Stimulated activated CD4-positive, alpha-beta T cell treated with anti-CD3 and anti-CD28 coated beads, Interleukin-12 subunit alpha, Interleukin-12 subunit beta, amount 100 ng/mL, for 48 hours (primary cell): Measurements from ENCODE around the gene UBE2S.
"Not testable (repeated sequence)": the region's sequence is repeated elsewhere in the genome, so short reads cannot be mapped to it uniquely, and the experiment has no call there.

Experiments
- DNase-seq, 3 donors: peaks; one replicate each; pipeline ENCODE4 v3.0.0-alpha.2; 2020; ENCODE audit warnings: low read depth in 2 of 3, low spot score in 1 of 3

The UBE2S gene

GRCh38 chr19:55440411-55441105, 33.0 kb upstream of the UBE2S start:
- DNase-seq, result no peak

GRCh38 chr19:55439052-55439451, 31.5 kb upstream of the UBE2S start:
- no peak for DNase-seq

GRCh38 chr19:55437410-55437809, 29.8 kb upstream of the UBE2S start:
- no peak for DNase-seq

GRCh38 chr19:55436847-55437246, 29.3 kb upstream of the UBE2S start:
- DNase-seq, result no peak

- no peak for DNase-seq
Observed at GRCh38 chr19:55435020-55435419, 27.4 kb upstream of the UBE2S start.

GRCh38 chr19:55434356-55434919, 26.9 kb upstream of the UBE2S start:
- DNase-seq, result no peak

- DNase-seq, result no peak
Observed at GRCh38 chr19:55433292-55433691, 25.7 kb upstream of the UBE2S start.

- DNase-seq, result no peak
Observed at GRCh38 chr19:55432241-55432959, 24.8 kb upstream of the UBE2S start.

- no peak for DNase-seq
Observed at GRCh38 chr19:55431183-55431582, 23.6 kb upstream of the UBE2S start.

GRCh38 chr19:55426042-55426441, 18.5 kb upstream of the UBE2S start:
- DNase-seq, result no peak

GRCh38 chr19:55424518-55424917, 16.9 kb upstream of the UBE2S start:
- DNase-seq, result no peak

- DNase-seq, result no peak
Observed at GRCh38 chr19:55423225-55424005, 15.8 kb upstream of the UBE2S start.

GRCh38 chr19:55421281-55421680, 13.7 kb upstream of the UBE2S start:
- not testable (repeated sequence) for DNase-seq

GRCh38 chr19:55419624-55420236, 12.1 kb upstream of the UBE2S start:
- DNase-seq, result no peak

- no peak for DNase-seq
Observed at GRCh38 chr19:55419103-55419502, 11.5 kb upstream of the UBE2S start.

GRCh38 chr19:55418185-55418584, 10.6 kb upstream of the UBE2S start:
- peak in 2 of 3 donors; percentile 38 to 55 for DNase-seq

- no peak for DNase-seq
Observed at GRCh38 chr19:55410168-55410567, 2.6 kb upstream of the UBE2S start.

GRCh38 chr19:55409179-55409578, 1.6 kb upstream of the UBE2S start:
- not testable (repeated sequence) for DNase-seq

- DNase-seq, result no peak
Observed at GRCh38 chr19:55408533-55408872, 915 bp upstream of the UBE2S start.

- peak; percentile 91 to 95 (median 93) for DNase-seq
Observed at GRCh38 chr19:55407800-55408532, 378 bp upstream of the UBE2S start.
